GM19193 (cell line): ENCODE results near the gene C9orf50.
A peak's percentile ranks its signal among the peaks of the same experiment; 100 is the strongest.

ENCODE experiments used
- POLR2A ChIP-seq: IDR thresholded peaks from 4 replicates; pipeline ENCODE4 v1.6.1; 2011; ENCODE audit not compliant: insufficient read depth, insufficient read length; ENCODE audit errors: extremely low read depth

C9orf50 gene

GRCh38 chr9:129626625-129627284 is 5.9 kb upstream of the C9orf50 start:
- no peak for TF ChIP-seq POLR2A

- peak; percentile 91 for TF ChIP-seq POLR2A
Measured at GRCh38 chr9:129626079-129626624, 5.3 kb upstream of the C9orf50 start, which contains the start of gene NTMT1. NTMT1 (plus strand) TSS chr9:129626163; CDS start chr9:129632704, 6,541 bp downstream.

- TF ChIP-seq POLR2A, result no peak
Measured at GRCh38 chr9:129624947-129625346, 4.0 kb upstream of the C9orf50 start.

GRCh38 chr9:129624168-129624759 is 3.4 kb upstream of the C9orf50 start:
- no peak for TF ChIP-seq POLR2A

GRCh38 chr9:129623331-129623730 is 2.4 kb upstream of the C9orf50 start:
- TF ChIP-seq POLR2A, result no peak

- no peak for TF ChIP-seq POLR2A
Measured at GRCh38 chr9:129619787-129620668, 873 bp downstream of the C9orf50 start.

- no peak for TF ChIP-seq POLR2A
Measured at GRCh38 chr9:129617167-129617566, 3.7 kb downstream of the C9orf50 start.

GRCh38 chr9:129615407-129616285 is 5.3 kb downstream of the C9orf50 start:
- no peak for TF ChIP-seq POLR2A

GRCh38 chr9:129614932-129615331 is 6.0 kb downstream of the C9orf50 start:
- no peak for TF ChIP-seq POLR2A

- TF ChIP-seq POLR2A, result no peak
Measured at GRCh38 chr9:129613520-129614175, 7.3 kb downstream of the C9orf50 start.

GRCh38 chr9:129612815-129613519 is 7.9 kb downstream of the C9orf50 start:
- no peak for TF ChIP-seq POLR2A

GRCh38 chr9:129612123-129612522 is 8.8 kb downstream of the C9orf50 start:
- TF ChIP-seq POLR2A, result no peak

- TF ChIP-seq POLR2A, result no peak
Measured at GRCh38 chr9:129611307-129611800, 9.5 kb downstream of the C9orf50 start.

GRCh38 chr9:129610473-129611306 is 10.2 kb downstream of the C9orf50 start:
- TF ChIP-seq POLR2A, result no peak
